Measurements from ENCODE around the gene RBFOX1. TPM values are rescaled to one million over a fixed set of nuclear protein-coding genes. Genes with fewer than 3 reads are reported as not detected.

The RBFOX1 gene
- total and polyA plus RNA-seq, 4 experiments from 2014 or later: not detected

- no peaks in the 10 kb centered on the region for H3K36me3 Mint-ChIP-seq
- Histone ChIP-seq H3K9me3 (ENCODE audit: control insufficient read depth in 1 of 2, low read length in 2 of 2) (peaks cover 0 to 3% of the 10 kb centered on the region in 2 donors), H3K36me3 (ENCODE audit: insufficient read depth, low read length) (no peaks in the 10 kb centered on the region), H3K4me1 (ENCODE audit: insufficient read depth, low read length) (no peaks in the 10 kb centered on the region), H3K27me3 (ENCODE audit: insufficient read depth, low read length) (no peaks in the 10 kb centered on the region), H3K27ac (ENCODE audit: low read depth, low read length) (no peak overlapping the region), H3K4me3 (ENCODE audit: low read length in 2 of 2) (no peak overlapping the region)
- no peak for DNase-seq
- no peak overlapping the region for H3K4me3 Mint-ChIP-seq
- no peaks in the 10 kb centered on the region for H3K27me3 Mint-ChIP-seq
- no peak overlapping the region for H3K27ac Mint-ChIP-seq
- ChIA-PET POLR2A (ENCODE audit: partially characterized antibody) (no interaction called here), CTCF (ENCODE audit: partially characterized antibody) (no interaction called here)
- no peaks in the 10 kb centered on the region for H3K4me1 Mint-ChIP-seq
- peaks cover 4 to 25% (median 12%) of the 10 kb centered on the region in 8 donors for H3K9me3 Mint-ChIP-seq
- intact Hi-C loops (cut with micrococcal nuclease): no loop called here
These were observed 42.0 kb downstream of the RBFOX1 start for GRCh38 chr16:7374614-7375174.

- CTCF ChIA-PET (ENCODE audit: partially characterized antibody): no interaction called here
- Mint-ChIP-seq H3K9me3 (peaks cover 3 to 19% (median 8%) of the 10 kb centered on the region in 8 donors), H3K36me3 (no peaks in the 10 kb centered on the region), H3K27ac (no peak overlapping the region), H3K27me3 (no peaks in the 10 kb centered on the region), H3K4me3 (no peak overlapping the region), H3K4me1 (no peaks in the 10 kb centered on the region)
- Histone ChIP-seq H3K27me3 (ENCODE audit: insufficient read depth, low read length) (no peaks in the 10 kb centered on the region), H3K9me3 (ENCODE audit: control insufficient read depth in 1 of 2, low read length in 2 of 2) (peaks cover 0 to 3% of the 10 kb centered on the region in 2 donors), H3K4me1 (ENCODE audit: insufficient read depth, low read length) (no peaks in the 10 kb centered on the region), H3K36me3 (ENCODE audit: insufficient read depth, low read length) (no peaks in the 10 kb centered on the region), H3K27ac (ENCODE audit: low read depth, low read length) (no peak overlapping the region), H3K4me3 (ENCODE audit: low read length in 2 of 2) (no peak overlapping the region)
- POLR2A ChIA-PET (ENCODE audit: partially characterized antibody): no interaction called here
- DNase-seq: no peak
- intact Hi-C loops (cut with micrococcal nuclease): no loop called here
These were observed 43.6 kb downstream of the RBFOX1 start for GRCh38 chr16:7376227-7376626.

- ChIA-PET POLR2A (ENCODE audit: partially characterized antibody) (no interaction called here), CTCF (ENCODE audit: partially characterized antibody) (no interaction called here)
- Mint-ChIP-seq H3K36me3 (no peaks in the 10 kb centered on the region), H3K9me3 (peaks cover 2 to 19% (median 7%) of the 10 kb centered on the region in 8 donors), H3K27me3 (no peaks in the 10 kb centered on the region), H3K27ac (no peak overlapping the region), H3K4me3 (no peak overlapping the region), H3K4me1 (no peaks in the 10 kb centered on the region)
- Histone ChIP-seq H3K27ac (ENCODE audit: low read depth, low read length) (no peak overlapping the region), H3K4me1 (ENCODE audit: insufficient read depth, low read length) (no peaks in the 10 kb centered on the region), H3K9me3 (ENCODE audit: control insufficient read depth in 1 of 2, low read length in 2 of 2) (peaks cover 0 to 3% of the 10 kb centered on the region in 2 donors), H3K36me3 (ENCODE audit: insufficient read depth, low read length) (no peaks in the 10 kb centered on the region), H3K4me3 (ENCODE audit: low read length in 2 of 2) (no peak overlapping the region), H3K27me3 (ENCODE audit: insufficient read depth, low read length) (no peaks in the 10 kb centered on the region)
- no peak for DNase-seq
- intact Hi-C loops (cut with micrococcal nuclease): no loop called here
These were observed 44.6 kb downstream of the RBFOX1 start for GRCh38 chr16:7377231-7377630.

- Histone ChIP-seq H3K27me3 (ENCODE audit: insufficient read depth, low read length) (no peaks in the 10 kb centered on the region), H3K4me1 (ENCODE audit: insufficient read depth, low read length) (no peaks in the 10 kb centered on the region), H3K36me3 (ENCODE audit: insufficient read depth, low read length) (no peaks in the 10 kb centered on the region), H3K9me3 (ENCODE audit: control insufficient read depth in 1 of 2, low read length in 2 of 2) (peaks cover 0 to 3% of the 10 kb centered on the region in 2 donors), H3K4me3 (ENCODE audit: low read length in 2 of 2) (no peak overlapping the region), H3K27ac (ENCODE audit: low read depth, low read length) (no peak overlapping the region)
- DNase-seq: no peak
- intact Hi-C loops (cut with micrococcal nuclease): no loop called here
- Mint-ChIP-seq H3K9me3 (peaks cover 3 to 21% (median 7%) of the 10 kb centered on the region in 8 donors), H3K4me1 (no peaks in the 10 kb centered on the region), H3K27ac (no peak overlapping the region), H3K27me3 (no peaks in the 10 kb centered on the region), H3K4me3 (no peak overlapping the region), H3K36me3 (no peaks in the 10 kb centered on the region)
- POLR2A ChIA-PET (ENCODE audit: partially characterized antibody): no interaction called here
- CTCF ChIA-PET (ENCODE audit: partially characterized antibody): interaction anchor here (0.9 kb wide), 1 partner anchor 10 kb away, joined by 3 read pairs; no protein-coding TSS in a partner anchor
These were observed 45.5 kb downstream of the RBFOX1 start for GRCh38 chr16:7378024-7378695.

GRCh38 chr16:7380441-7380840, 47.8 kb downstream of the RBFOX1 start:
- POLR2A ChIA-PET (ENCODE audit: partially characterized antibody): no interaction called here
- Histone ChIP-seq H3K27ac (ENCODE audit: low read depth, low read length) (no peak overlapping the region), H3K9me3 (ENCODE audit: control insufficient read depth in 1 of 2, low read length in 2 of 2) (no peaks in the 10 kb centered on the region), H3K27me3 (ENCODE audit: insufficient read depth, low read length) (no peaks in the 10 kb centered on the region), H3K4me1 (ENCODE audit: insufficient read depth, low read length) (no peaks in the 10 kb centered on the region), H3K4me3 (ENCODE audit: low read length in 2 of 2) (no peak overlapping the region), H3K36me3 (ENCODE audit: insufficient read depth, low read length) (no peaks in the 10 kb centered on the region)
- Mint-ChIP-seq H3K27ac (no peak overlapping the region), H3K4me1 (no peaks in the 10 kb centered on the region), H3K4me3 (no peak overlapping the region), H3K27me3 (no peaks in the 10 kb centered on the region), H3K36me3 (no peaks in the 10 kb centered on the region), H3K9me3 (peaks cover 4 to 22% (median 9%) of the 10 kb centered on the region in 8 donors)
- intact Hi-C loops (cut with micrococcal nuclease): no loop called here
- DNase-seq: no peak
- CTCF ChIA-PET (ENCODE audit: partially characterized antibody): no interaction called here

GRCh38 chr16:7380911-7381310, 48.3 kb downstream of the RBFOX1 start:
- Mint-ChIP-seq H3K9me3 (peaks cover 4 to 23% (median 9%) of the 10 kb centered on the region in 8 donors), H3K36me3 (no peaks in the 10 kb centered on the region), H3K27ac (no peak overlapping the region), H3K4me1 (no peaks in the 10 kb centered on the region), H3K4me3 (no peak overlapping the region), H3K27me3 (no peaks in the 10 kb centered on the region)
- CTCF ChIA-PET (ENCODE audit: partially characterized antibody): no interaction called here
- Histone ChIP-seq H3K9me3 (ENCODE audit: control insufficient read depth in 1 of 2, low read length in 2 of 2) (no peaks in the 10 kb centered on the region), H3K27ac (ENCODE audit: low read depth, low read length) (no peak overlapping the region), H3K27me3 (ENCODE audit: insufficient read depth, low read length) (no peaks in the 10 kb centered on the region), H3K4me1 (ENCODE audit: insufficient read depth, low read length) (no peaks in the 10 kb centered on the region), H3K36me3 (ENCODE audit: insufficient read depth, low read length) (no peaks in the 10 kb centered on the region), H3K4me3 (ENCODE audit: low read length in 2 of 2) (no peak overlapping the region)
- POLR2A ChIA-PET (ENCODE audit: partially characterized antibody): no interaction called here
- DNase-seq: no peak
- intact Hi-C loops (cut with micrococcal nuclease): no loop called here

GRCh38 chr16:7381671-7382070, 49.0 kb downstream of the RBFOX1 start:
- no peaks in the 10 kb centered on the region for H3K27me3 Mint-ChIP-seq
- CTCF ChIA-PET (ENCODE audit: partially characterized antibody): no interaction called here
- no peaks in the 10 kb centered on the region for H3K36me3 Mint-ChIP-seq
- intact Hi-C loops (cut with micrococcal nuclease): no loop called here
- H3K4me1 Mint-ChIP-seq: no peaks in the 10 kb centered on the region
- POLR2A ChIA-PET (ENCODE audit: partially characterized antibody): no interaction called here
- H3K9me3 ChIP-seq (ENCODE audit: control insufficient read depth in 1 of 2, low read length in 2 of 2): no peaks in the 10 kb centered on the region
- H3K4me3 ChIP-seq (ENCODE audit: low read length in 2 of 2): no peak overlapping the region
- no peaks in the 10 kb centered on the region for H3K36me3 ChIP-seq (ENCODE audit: insufficient read depth, low read length)
- no peak overlapping the region for H3K27ac Mint-ChIP-seq
- no peak overlapping the region for H3K27ac ChIP-seq (ENCODE audit: low read depth, low read length)
- H3K9me3 Mint-ChIP-seq: peaks cover 8 to 23% (median 9%) of the 10 kb centered on the region in 8 donors
- H3K4me1 ChIP-seq (ENCODE audit: insufficient read depth, low read length): no peaks in the 10 kb centered on the region
- H3K4me3 Mint-ChIP-seq: no peak overlapping the region
- H3K27me3 ChIP-seq (ENCODE audit: insufficient read depth, low read length): no peaks in the 10 kb centered on the region
- DNase-seq: no peak

All from CD4-positive, alpha-beta memory T cell (primary cell).